HepG2 (cell line): ENCODE measurements around the gene EBF3. TPM values are rescaled to one million over a fixed set of nuclear protein-coding genes. Genes with fewer than 3 reads are reported as not detected.

Experiments used
- polyA plus RNA-seq, 8 experiments: library from polyadenylated mRNA; depleted of rRNA in 3 of 8; stranded (reverse) in 7 of 8; unstranded in 1 of 8; fragments of >200 nt; fragmentation: Illumina TruSeq in 4 of 8; extraction: Trizol in 4 of 8; gene quantifications; 2 replicates each; pipeline versions ENCODE4 v1.2.1 to v1.2.3, GENCODE V29; 2011 to 2016; ENCODE audit warnings: low read depth in 4 of 8, missing spikeins in 1 of 8, mixed read lengths in 1 of 8; ENCODE audit not compliant: insufficient read depth in 1 of 8
- total RNA-seq, 5 experiments: library from RNA; depleted of rRNA; stranded (reverse); fragments of >200 nt; fragmentation: Illumina TruSeq; extraction: Trizol; gene quantifications; 2 replicates each; pipeline ENCODE4 v1.2.3, GENCODE V29; 2016; ENCODE audit warnings: low read depth in 1 of 5
- TF ChIP-seq, protein P1 (sequence below): sonication (generic); formaldehyde crosslinking; IDR thresholded peaks from 2 replicates; pipeline ENCODE4 v1.5.0; 2020; ENCODE audit warnings: mild to moderate bottlenecking, missing genetic modification reagents, borderline replicate concordance
- TF ChIP-seq, protein P2 (sequence below): sonication (generic); formaldehyde crosslinking; IDR thresholded peaks from 2 replicates; pipeline ENCODE4 v1.5.0; 2020; ENCODE audit warnings: missing genetic modification reagents
- TF ChIP-seq, protein P3 (sequence below): sonication (generic); formaldehyde crosslinking; IDR thresholded peaks from 2 replicates; pipeline ENCODE4 v1.5.0; 2020; ENCODE audit warnings: missing genetic modification reagents, mild to moderate bottlenecking, borderline replicate concordance

EBF3 gene
- total and polyA plus RNA-seq, 2 of the 13 experiments (the other 11 are each of a cell fraction or from before 2014, with no cell fraction given): not detected

- TF ChIP-seq, protein P1, sequence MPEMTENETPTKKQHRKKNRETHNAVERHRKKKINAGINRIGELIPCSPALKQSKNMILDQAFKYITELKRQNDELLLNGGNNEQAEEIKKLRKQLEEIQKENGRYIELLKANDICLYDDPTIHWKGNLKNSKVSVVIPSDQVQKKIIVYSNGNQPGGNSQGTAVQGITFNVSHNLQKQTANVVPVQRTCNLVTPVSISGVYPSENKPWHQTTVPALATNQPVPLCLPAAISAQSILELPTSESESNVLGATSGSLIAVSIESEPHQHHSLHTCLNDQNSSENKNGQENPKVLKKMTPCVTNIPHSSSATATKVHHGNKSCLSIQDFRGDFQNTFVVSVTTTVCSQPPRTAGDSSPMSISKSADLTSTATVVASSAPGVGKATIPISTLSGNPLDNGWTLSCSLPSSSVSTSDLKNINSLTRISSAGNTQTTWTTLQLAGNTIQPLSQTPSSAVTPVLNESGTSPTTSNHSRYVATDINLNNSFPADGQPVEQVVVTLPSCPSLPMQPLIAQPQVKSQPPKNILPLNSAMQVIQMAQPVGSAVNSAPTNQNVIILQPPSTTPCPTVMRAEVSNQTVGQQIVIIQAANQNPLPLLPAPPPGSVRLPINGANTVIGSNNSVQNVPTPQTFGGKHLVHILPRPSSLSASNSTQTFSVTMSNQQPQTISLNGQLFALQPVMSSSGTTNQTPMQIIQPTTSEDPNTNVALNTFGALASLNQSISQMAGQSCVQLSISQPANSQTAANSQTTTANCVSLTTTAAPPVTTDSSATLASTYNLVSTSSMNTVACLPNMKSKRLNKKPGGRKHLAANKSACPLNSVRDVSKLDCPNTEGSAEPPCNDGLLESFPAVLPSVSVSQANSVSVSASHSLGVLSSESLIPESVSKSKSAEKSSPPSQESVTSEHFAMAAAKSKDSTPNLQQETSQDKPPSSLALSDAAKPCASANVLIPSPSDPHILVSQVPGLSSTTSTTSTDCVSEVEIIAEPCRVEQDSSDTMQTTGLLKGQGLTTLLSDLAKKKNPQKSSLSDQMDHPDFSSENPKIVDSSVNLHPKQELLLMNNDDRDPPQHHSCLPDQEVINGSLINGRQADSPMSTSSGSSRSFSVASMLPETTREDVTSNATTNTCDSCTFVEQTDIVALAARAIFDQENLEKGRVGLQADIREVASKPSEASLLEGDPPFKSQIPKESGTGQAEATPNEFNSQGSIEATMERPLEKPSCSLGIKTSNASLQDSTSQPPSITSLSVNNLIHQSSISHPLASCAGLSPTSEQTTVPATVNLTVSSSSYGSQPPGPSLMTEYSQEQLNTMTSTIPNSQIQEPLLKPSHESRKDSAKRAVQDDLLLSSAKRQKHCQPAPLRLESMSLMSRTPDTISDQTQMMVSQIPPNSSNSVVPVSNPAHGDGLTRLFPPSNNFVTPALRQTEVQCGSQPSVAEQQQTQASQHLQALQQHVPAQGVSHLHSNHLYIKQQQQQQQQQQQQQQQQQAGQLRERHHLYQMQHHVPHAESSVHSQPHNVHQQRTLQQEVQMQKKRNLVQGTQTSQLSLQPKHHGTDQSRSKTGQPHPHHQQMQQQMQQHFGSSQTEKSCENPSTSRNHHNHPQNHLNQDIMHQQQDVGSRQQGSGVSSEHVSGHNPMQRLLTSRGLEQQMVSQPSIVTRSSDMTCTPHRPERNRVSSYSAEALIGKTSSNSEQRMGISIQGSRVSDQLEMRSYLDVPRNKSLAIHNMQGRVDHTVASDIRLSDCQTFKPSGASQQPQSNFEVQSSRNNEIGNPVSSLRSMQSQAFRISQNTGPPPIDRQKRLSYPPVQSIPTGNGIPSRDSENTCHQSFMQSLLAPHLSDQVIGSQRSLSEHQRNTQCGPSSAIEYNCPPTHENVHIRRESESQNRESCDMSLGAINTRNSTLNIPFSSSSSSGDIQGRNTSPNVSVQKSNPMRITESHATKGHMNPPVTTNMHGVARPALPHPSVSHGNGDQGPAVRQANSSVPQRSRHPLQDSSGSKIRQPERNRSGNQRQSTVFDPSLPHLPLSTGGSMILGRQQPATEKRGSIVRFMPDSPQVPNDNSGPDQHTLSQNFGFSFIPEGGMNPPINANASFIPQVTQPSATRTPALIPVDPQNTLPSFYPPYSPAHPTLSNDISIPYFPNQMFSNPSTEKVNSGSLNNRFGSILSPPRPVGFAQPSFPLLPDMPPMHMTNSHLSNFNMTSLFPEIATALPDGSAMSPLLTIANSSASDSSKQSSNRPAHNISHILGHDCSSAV: no peak
- TF ChIP-seq, protein P2, sequence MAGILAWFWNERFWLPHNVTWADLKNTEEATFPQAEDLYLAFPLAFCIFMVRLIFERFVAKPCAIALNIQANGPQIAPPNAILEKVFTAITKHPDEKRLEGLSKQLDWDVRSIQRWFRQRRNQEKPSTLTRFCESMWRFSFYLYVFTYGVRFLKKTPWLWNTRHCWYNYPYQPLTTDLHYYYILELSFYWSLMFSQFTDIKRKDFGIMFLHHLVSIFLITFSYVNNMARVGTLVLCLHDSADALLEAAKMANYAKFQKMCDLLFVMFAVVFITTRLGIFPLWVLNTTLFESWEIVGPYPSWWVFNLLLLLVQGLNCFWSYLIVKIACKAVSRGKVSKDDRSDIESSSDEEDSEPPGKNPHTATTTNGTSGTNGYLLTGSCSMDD (CRISPR knock-in tag): no peak
- TF ChIP-seq, protein P3, sequence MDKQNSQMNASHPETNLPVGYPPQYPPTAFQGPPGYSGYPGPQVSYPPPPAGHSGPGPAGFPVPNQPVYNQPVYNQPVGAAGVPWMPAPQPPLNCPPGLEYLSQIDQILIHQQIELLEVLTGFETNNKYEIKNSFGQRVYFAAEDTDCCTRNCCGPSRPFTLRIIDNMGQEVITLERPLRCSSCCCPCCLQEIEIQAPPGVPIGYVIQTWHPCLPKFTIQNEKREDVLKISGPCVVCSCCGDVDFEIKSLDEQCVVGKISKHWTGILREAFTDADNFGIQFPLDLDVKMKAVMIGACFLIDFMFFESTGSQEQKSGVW (CRISPR knock-in tag): no peak
Observed at GRCh38 chr10:129945941-129946760, 17.9 kb downstream of the EBF3 start (continued).
